K562 (cell line): ENCODE data around the gene MRPL57. TPM values are rescaled to one million over a fixed set of nuclear protein-coding genes. Genes with fewer than 3 reads are reported as not detected.

Experiments
- CC2D1A ChIP-seq: fragments of 450-650 bp; IDR thresholded peaks from 2 replicates; pipeline ENCODE4 v1.6.1; 2017; ENCODE audit warnings: mild to moderate bottlenecking
- KLF1 ChIP-seq: fragments of 450-650 bp; IDR thresholded peaks from 2 replicates; pipeline ENCODE4 v1.6.1; 2016; ENCODE audit warnings: missing genetic modification characterization, missing compliant biosample characterization
- KLF13 ChIP-seq: fragments of 450-650 bp; IDR thresholded peaks from 2 replicates; pipeline ENCODE4 v1.6.1; 2016; ENCODE audit warnings: missing genetic modification characterization, low read depth, mild to moderate bottlenecking, missing compliant biosample characterization, moderate library complexity, borderline replicate concordance
- L3MBTL2 ChIP-seq: fragments of 450-650 bp; IDR thresholded peaks from 2 replicates; pipeline ENCODE4 v1.6.1; 2016; ENCODE audit warnings: mild to moderate bottlenecking, moderate library complexity
- MYBL2 ChIP-seq, 2 experiments: fragments of 450-650 bp in 1 of 2; sonication (generic) in 1 of 2; formaldehyde crosslinking in 1 of 2; IDR thresholded peaks; 2 replicates each; pipeline versions ENCODE4 v1.6.1 to v1.8.1; 2017 to 2022; ENCODE audit warnings: borderline replicate concordance in 1 of 2, inconsistent platforms in 1 of 2, low read depth in 1 of 2, mild to moderate bottlenecking in 1 of 2, missing genetic modification reagents in 1 of 2, moderate library complexity in 1 of 2
- NBN ChIP-seq: fragments of 450-650 bp; IDR thresholded peaks from 2 replicates; pipeline ENCODE4 v1.6.1; 2016; ENCODE audit warnings: low read depth, mild to moderate bottlenecking
- NR4A1 ChIP-seq, 2 experiments: fragments of 250-450 bp in 1 of 2; fragments of 450-650 bp in 1 of 2; sonication (Bioruptor Pico) in 1 of 2; IDR thresholded peaks; 2 replicates each; pipeline versions ENCODE4 v1.4.0 to v1.6.1; 2016 to 2020; ENCODE audit warnings: mild to moderate bottlenecking in 2 of 2, missing compliant biosample characterization in 1 of 2, missing genetic modification characterization in 1 of 2, moderate library complexity in 1 of 2
- PHF21A ChIP-seq: fragments of 450-650 bp; IDR thresholded peaks from 2 replicates; pipeline ENCODE4 v1.6.1; 2017; ENCODE audit warnings: low read depth, borderline replicate concordance
- PRMT5 ChIP-seq: sonication (generic); formaldehyde crosslinking; IDR thresholded peaks from 2 replicates; pipeline ENCODE4 v1.5.0; 2020; ENCODE audit warnings: missing genetic modification reagents
- RB1 ChIP-seq: fragments of 450-650 bp; IDR thresholded peaks from 2 replicates; pipeline ENCODE4 v1.6.1; 2017; ENCODE audit warnings: low read depth, mild to moderate bottlenecking
- TBP ChIP-seq: optimal IDR thresholded peaks from 2 replicates; pipeline ENCODE3; 2011; ENCODE audit warnings: low read depth, low read length, improper control_type of control experiment
- XRCC4 ChIP-seq: IDR thresholded peaks from one replicate; pipeline ENCODE4 v1.6.1; 2011; ENCODE audit not compliant: insufficient read depth, insufficient read length; ENCODE audit errors: extremely low read depth
- ZNF589 ChIP-seq: fragments of 200-800 bp; sonication (Bioruptor generic); IDR thresholded peaks from 2 replicates; pipeline ENCODE4 v1.6.1; 2016; ENCODE audit warnings: low read depth, missing genetic modification characterization, missing compliant biosample characterization
- polyA plus RNA-seq, 8 experiments: library from polyadenylated mRNA; depleted of rRNA in 4 of 8; stranded (reverse) in 5 of 8; unstranded in 3 of 8; fragments of >200 nt; fragmentation: Nextera tagmentation in 2 of 8; fragmentation: Illumina TruSeq in 1 of 8; extraction: Ambion mirVana in 2 of 8; extraction: Trizol in 1 of 8; gene quantifications; 2 replicates each; pipeline versions ENCODE4 v1.2.1 to v1.2.3, GENCODE V29; 2011 to 2014; ENCODE audit warnings: inconsistent platforms in 1 of 8, missing spikeins in 1 of 8
- total RNA-seq, 7 experiments: library from RNA; depleted of rRNA in 6 of 7; stranded (reverse); fragments of >200 nt in 6 of 7; fragmentation: Illumina TruSeq in 2 of 7; extraction: Trizol in 2 of 7; gene quantifications; 2 replicates each; pipeline versions ENCODE4 v1.2.1 to v1.2.3, GENCODE V29; 2011 to 2021; ENCODE audit warnings: low replicate concordance in 1 of 7
- TF ChIP-seq, protein P1 (sequence below): sonication (generic); formaldehyde crosslinking; IDR thresholded peaks from 2 replicates; pipeline ENCODE4 v1.8.0; 2022; ENCODE audit warnings: mild to moderate bottlenecking, missing genetic modification reagents
- TF ChIP-seq, protein P2 (sequence below): IDR thresholded peaks from 2 replicates; pipeline ENCODE4 v1.6.1; 2014; ENCODE audit warnings: antibody characterized with exemption
- TF ChIP-seq, protein P3 (sequence below): fragments of 450-650 bp; IDR thresholded peaks from 2 replicates; pipeline ENCODE4 v1.6.1; 2018; ENCODE audit not compliant: partially characterized antibody
- TF ChIP-seq, protein P4 (sequence below): sonication (generic); IDR thresholded peaks from 2 replicates; pipeline ENCODE4 v1.6.1; 2016

Gene MRPL57
- total and polyA plus RNA-seq, 9 of the 15 experiments (the other 6 are each of a cell fraction or from before 2014, with no cell fraction given), result 6.5 to 40.4 (median 15.7) TPM

DNA sequence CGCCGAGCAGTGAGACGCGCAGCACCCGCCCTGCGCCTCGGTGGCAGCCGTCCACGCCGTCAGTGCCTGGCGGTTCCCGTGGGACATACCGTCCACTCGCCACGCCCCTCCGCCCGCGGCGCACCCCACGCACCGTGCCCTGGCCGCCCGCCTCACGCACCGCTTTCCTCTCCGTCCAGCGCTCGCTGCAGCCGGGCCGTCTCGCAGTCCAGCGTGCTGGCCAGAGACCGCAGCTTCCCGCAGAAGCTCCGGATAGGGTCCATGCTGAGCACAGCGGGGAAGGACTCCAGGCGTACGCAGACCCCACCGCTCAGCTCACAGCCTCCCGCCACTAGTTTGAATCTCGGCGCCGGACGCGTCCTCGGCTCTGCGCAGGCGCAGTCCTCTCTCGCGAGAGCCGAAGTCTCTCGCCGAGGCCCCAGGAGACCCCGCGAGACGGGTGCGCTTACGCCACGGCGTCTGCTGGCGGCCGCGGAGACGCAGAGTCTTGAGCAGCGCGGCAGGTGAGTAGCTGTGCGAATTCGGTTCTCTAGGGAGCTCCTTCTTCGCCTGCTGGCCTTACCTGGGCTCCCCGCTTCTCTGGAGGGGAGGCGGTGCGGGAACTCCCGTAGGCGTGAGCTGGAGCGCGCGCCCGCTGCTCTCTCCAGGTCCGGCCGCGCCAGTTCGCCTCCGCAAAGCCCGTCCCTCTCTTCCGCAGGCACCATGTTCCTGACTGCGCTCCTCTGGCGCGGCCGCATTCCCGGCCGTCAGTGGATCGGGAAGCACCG is at the start of gene MRPL57, which contains the start of gene SKA3 (continued):
- TF ChIP-seq ZNF589 (CRISPR knock-in tag), result no peak
- TF ChIP-seq, protein P1, sequence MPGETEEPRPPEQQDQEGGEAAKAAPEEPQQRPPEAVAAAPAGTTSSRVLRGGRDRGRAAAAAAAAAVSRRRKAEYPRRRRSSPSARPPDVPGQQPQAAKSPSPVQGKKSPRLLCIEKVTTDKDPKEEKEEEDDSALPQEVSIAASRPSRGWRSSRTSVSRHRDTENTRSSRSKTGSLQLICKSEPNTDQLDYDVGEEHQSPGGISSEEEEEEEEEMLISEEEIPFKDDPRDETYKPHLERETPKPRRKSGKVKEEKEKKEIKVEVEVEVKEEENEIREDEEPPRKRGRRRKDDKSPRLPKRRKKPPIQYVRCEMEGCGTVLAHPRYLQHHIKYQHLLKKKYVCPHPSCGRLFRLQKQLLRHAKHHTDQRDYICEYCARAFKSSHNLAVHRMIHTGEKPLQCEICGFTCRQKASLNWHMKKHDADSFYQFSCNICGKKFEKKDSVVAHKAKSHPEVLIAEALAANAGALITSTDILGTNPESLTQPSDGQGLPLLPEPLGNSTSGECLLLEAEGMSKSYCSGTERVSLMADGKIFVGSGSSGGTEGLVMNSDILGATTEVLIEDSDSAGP (CRISPR knock-in tag), result no peak
- TF ChIP-seq XRCC4, result no peak
- no peak for TF ChIP-seq PRMT5 (CRISPR knock-in tag)
- peak; percentile 65; the same call in 1 of the 2 replicates for TF ChIP-seq NR4A1 (CRISPR knock-in tag; IDR thresholded peaks at IDR 0.05)
- TF ChIP-seq NR4A1 (tag; IDR thresholded peaks at IDR 0.05), result no peak
- peak; percentile 85; the same call in 1 of the 2 replicates for TF ChIP-seq KLF13 (tag)
- TF ChIP-seq MYBL2 (IDR thresholded peaks at IDR 0.05; ENCODE audit: low read depth), result peak; percentile 93
- no peak for TF ChIP-seq MYBL2 (CRISPR knock-in tag; IDR thresholded peaks at IDR 0.05; ENCODE audit: borderline replicate concordance)
- TF ChIP-seq, protein P2, sequence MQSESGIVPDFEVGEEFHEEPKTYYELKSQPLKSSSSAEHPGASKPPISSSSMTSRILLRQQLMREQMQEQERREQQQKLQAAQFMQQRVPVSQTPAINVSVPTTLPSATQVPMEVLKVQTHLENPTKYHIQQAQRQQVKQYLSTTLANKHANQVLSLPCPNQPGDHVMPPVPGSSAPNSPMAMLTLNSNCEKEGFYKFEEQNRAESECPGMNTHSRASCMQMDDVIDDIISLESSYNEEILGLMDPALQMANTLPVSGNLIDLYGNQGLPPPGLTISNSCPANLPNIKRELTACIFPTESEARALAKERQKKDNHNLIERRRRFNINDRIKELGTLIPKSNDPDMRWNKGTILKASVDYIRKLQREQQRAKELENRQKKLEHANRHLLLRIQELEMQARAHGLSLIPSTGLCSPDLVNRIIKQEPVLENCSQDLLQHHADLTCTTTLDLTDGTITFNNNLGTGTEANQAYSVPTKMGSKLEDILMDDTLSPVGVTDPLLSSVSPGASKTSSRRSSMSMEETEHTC, result no peak
- TF ChIP-seq, protein P3, sequence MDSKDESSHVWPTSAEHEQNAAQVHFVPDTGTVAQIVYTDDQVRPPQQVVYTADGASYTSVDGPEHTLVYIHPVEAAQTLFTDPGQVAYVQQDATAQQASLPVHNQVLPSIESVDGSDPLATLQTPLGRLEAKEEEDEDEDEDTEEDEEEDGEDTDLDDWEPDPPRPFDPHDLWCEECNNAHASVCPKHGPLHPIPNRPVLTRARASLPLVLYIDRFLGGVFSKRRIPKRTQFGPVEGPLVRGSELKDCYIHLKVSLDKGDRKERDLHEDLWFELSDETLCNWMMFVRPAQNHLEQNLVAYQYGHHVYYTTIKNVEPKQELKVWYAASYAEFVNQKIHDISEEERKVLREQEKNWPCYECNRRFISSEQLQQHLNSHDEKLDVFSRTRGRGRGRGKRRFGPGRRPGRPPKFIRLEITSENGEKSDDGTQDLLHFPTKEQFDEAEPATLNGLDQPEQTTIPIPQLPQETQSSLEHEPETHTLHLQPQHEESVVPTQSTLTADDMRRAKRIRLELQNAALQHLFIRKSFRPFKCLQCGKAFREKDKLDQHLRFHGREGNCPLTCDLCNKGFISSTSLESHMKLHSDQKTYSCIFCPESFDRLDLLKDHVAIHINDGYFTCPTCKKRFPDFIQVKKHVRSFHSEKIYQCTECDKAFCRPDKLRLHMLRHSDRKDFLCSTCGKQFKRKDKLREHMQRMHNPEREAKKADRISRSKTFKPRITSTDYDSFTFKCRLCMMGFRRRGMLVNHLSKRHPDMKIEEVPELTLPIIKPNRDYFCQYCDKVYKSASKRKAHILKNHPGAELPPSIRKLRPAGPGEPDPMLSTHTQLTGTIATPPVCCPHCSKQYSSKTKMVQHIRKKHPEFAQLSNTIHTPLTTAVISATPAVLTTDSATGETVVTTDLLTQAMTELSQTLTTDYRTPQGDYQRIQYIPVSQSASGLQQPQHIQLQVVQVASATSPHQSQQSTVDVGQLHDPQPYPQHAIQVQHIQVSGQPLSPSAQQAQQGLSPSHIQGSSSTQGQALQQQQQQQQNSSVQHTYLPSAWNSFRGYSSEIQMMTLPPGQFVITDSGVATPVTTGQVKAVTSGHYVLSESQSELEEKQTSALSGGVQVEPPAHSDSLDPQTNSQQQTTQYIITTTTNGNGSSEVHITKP, result peak; percentile 53
- TF ChIP-seq L3MBTL2, result peak; percentile 31; the same call in 1 of the 2 replicates
- no peak for TF ChIP-seq NBN
- peak; percentile 52; the same call in 1 of the 2 replicates for TF ChIP-seq PHF21A
- peak; percentile 86 for TF ChIP-seq TBP
- 0 out of 2 replicates have a peak, but pooled peaks have one; percentile 64 for TF ChIP-seq KLF1 (tag)
- TF ChIP-seq RB1, result peak; percentile 72
- TF ChIP-seq CC2D1A, result no peak
- TF ChIP-seq, protein P4, sequence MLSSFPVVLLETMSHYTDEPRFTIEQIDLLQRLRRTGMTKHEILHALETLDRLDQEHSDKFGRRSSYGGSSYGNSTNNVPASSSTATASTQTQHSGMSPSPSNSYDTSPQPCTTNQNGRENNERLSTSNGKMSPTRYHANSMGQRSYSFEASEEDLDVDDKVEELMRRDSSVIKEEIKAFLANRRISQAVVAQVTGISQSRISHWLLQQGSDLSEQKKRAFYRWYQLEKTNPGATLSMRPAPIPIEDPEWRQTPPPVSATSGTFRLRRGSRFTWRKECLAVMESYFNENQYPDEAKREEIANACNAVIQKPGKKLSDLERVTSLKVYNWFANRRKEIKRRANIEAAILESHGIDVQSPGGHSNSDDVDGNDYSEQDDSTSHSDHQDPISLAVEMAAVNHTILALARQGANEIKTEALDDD, result peak; percentile 55; the same call in 1 of the 2 replicates
